HG03060 (cell line): Measurements from ENCODE around the gene ALKBH3.

ENCODE experiments used
- ATAC-seq: cut with Tn5 transposase; IDR thresholded peaks from one replicate; pipeline ENCODE4 v1.9.1; 2021; ENCODE audit warnings: low read depth, moderate number of reproducible peaks; ENCODE audit not compliant: unreplicated experiment

The ALKBH3 gene

GRCh38 chr11:43955381-43956118 lies 74.9 kb downstream of the ALKBH3 start:
- no peak for ATAC-seq

- ATAC-seq: no peak
These were observed 76.9 kb downstream of the ALKBH3 start for GRCh38 chr11:43957571-43957970.

DNA sequence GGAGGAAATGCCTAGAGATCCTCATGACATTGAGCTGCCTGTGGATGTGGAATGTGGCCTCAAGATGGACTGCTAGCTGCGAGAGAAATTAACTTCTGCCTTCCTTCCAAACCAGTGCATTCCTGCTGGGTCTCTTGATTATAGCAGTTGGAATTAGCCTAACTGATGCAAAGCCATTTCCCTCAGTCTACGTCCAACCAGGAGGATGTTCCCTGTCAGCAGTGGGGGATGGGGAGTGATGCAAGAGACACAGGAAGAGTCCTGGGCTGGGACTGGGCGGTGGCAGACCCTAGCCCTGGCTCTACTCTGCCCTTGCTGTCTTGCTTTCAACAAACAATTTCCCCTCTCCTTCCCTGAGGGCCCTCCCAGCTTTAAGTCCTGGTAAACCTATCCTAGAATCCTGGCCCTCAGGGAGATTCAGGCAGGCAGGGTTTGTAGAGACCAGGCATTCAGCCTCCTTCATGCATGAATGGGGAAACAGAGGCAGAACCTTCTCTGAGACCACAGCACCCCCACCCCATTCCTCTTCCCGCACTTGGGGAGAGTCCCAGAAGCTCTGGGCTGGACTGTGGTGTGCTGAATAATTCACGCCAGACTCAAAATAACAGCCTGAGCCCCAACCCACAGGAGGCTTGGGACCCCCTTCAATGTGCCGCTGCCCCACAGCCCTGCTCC lies 78.8 kb downstream of the ALKBH3 start:
- ATAC-seq: no peak

GRCh38 chr11:43962383-43963278 lies 82.0 kb downstream of the ALKBH3 start:
- ATAC-seq: no peak

- ATAC-seq: no peak
These were observed 82.6 kb downstream of the ALKBH3 start for GRCh38 chr11:43963279-43963620.

DNA sequence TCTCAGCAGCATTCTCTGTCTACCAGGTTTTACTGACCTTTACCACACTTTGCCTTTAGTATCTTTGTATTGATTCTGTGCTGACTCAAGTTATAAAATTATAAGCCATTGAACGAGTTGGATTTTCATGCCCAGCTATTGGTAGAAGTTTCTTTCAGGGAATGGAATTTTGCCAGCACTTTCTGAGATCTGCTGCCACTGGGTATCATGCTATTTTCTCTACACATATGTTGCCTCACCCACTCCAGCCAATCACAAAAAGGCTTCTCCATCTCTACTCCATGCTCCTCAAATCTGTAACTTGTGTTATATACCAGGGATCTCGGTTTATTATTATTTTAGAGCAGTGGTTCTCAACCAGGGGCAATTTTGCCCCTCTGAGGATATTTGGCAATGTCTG lies 87.0 kb downstream of the ALKBH3 start:
- ATAC-seq: no peak

GRCh38 chr11:43968719-43969118 lies 88.1 kb downstream of the ALKBH3 start:
- ATAC-seq: no peak

- ATAC-seq: no peak
These were observed 88.9 kb downstream of the ALKBH3 start for GRCh38 chr11:43969543-43969942.
